Right lung (tissue), 10 donors: ENCODE data around the gene MRPS30. TPM values are rescaled to one million over a fixed set of nuclear protein-coding genes. Genes with fewer than 3 reads are reported as not detected.
"Not testable (repeated sequence)": the region's sequence is repeated elsewhere in the genome, so short reads cannot be mapped to it uniquely, and the experiment has no call there.

ENCODE experiments used
- DNase-seq, 2 donors: peaks; one replicate each; pipeline ENCODE4 v3.0.0-alpha.2; 2013
- long read RNA-seq, 8 donors: transcript quantifications; one replicate each; lab custom pipeline, GENCODE V29; 2026
- polyA plus RNA-seq, 5 donors: library from polyadenylated mRNA; unstranded; fragments of 120-200 nt; gene quantifications; one replicate each; pipeline versions ENCODE4 v1.2.1 to v1.2.3, GENCODE V29; 2013; ENCODE audit warnings: inconsistent platforms in 1 of 5, low replicate concordance in 1 of 5; ENCODE audit not compliant: insufficient read length in 5 of 5, insufficient read depth in 1 of 5

The MRPS30 gene
- 10 to 100 TPM; 39.0 to 61.1 (median 55.6) TPM for polyA plus RNA-seq
- long read RNA-seq, donor 1, transcript MRPS30-202 (5 exons, 1,678 nt), result major isoform, 20 of 27 reads
- long read RNA-seq, donor 1, partial matches to known transcripts, result 7 of 27 reads
- long read RNA-seq, donor 1, other reads (novel, unspliced or antisense), result 0 of 27 reads
- long read RNA-seq, donor 2, transcript MRPS30-202 (5 exons, 1,678 nt), result major isoform, 9 of 9 reads
- long read RNA-seq, donor 2, partial matches to known transcripts, result 0 of 9 reads
- long read RNA-seq, donor 2, other reads (novel, unspliced or antisense), result 0 of 9 reads
- long read RNA-seq, donor 3, transcript MRPS30-202 (5 exons, 1,678 nt), result major isoform, 9 of 9 reads
- long read RNA-seq, donor 3, partial matches to known transcripts, result 0 of 9 reads
- long read RNA-seq, donor 3, other reads (novel, unspliced or antisense), result 0 of 9 reads
- long read RNA-seq, donor 4, transcript MRPS30-202 (5 exons, 1,678 nt), result major isoform, 6 of 6 reads
- long read RNA-seq, donor 4, partial matches to known transcripts, result 0 of 6 reads
- long read RNA-seq, donor 4, other reads (novel, unspliced or antisense), result 0 of 6 reads
- long read RNA-seq, donor 5, transcript MRPS30-202 (5 exons, 1,678 nt), result major isoform, 17 of 17 reads
- long read RNA-seq, donor 5, partial matches to known transcripts, result 0 of 17 reads
- long read RNA-seq, donor 5, other reads (novel, unspliced or antisense), result 0 of 17 reads
- long read RNA-seq, donor 6, transcript MRPS30-202 (5 exons, 1,678 nt), result major isoform, 15 of 15 reads
- long read RNA-seq, donor 6, partial matches to known transcripts, result 0 of 15 reads
- long read RNA-seq, donor 6, other reads (novel, unspliced or antisense), result 0 of 15 reads
- long read RNA-seq, donor 7, transcript MRPS30-202 (5 exons, 1,678 nt), result major isoform, 16 of 16 reads
- long read RNA-seq, donor 7, partial matches to known transcripts, result 0 of 16 reads
- long read RNA-seq, donor 7, other reads (novel, unspliced or antisense), result 0 of 16 reads
- long read RNA-seq, donor 8, partial matches to known transcripts, result 0 of 2 reads
- long read RNA-seq, donor 8, other reads (novel, unspliced or antisense), result 0 of 2 reads

DNA sequence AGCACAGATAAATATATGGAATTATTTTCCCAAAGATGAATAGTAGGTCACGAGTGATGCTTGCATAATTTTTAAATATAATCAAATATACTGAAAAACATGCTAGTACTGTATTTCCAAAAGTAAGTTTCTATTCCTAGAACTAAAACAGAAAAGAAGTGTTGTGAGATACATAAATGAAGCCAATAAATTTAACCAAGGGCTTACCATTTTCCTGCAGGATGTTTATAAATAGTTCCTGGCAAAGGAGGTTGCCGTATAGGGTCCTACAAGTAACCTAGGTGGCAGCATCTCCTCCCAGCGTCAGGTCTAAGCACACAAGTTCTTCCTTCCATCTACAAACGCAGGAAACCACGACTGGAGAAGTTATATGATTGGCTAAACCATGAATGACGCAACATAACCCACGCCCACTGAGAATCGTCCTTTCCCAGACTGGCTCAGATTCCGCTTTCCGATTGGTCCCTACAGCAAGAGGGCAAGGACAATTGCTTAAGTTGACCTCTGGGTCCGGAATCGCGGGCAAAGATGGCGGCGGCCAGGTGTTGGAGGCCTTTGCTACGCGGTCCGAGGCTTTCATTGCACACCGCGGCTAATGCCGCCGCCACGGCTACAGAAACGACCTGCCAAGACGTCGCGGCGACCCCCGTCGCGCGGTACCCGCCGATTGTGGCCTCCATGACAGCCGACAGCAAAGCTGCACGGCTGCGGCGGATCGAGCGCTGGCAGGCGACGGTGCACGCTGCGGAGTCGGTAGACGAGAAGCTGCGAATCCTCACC lies at the start of gene MRPS30:
Gene MRPS30 (plus strand): TSS at position 513 of the 780 bp plus-strand sequence. CDS start 16 bp downstream, at position 529.
- DNase-seq, result peak; percentile 95 to 98

DNA sequence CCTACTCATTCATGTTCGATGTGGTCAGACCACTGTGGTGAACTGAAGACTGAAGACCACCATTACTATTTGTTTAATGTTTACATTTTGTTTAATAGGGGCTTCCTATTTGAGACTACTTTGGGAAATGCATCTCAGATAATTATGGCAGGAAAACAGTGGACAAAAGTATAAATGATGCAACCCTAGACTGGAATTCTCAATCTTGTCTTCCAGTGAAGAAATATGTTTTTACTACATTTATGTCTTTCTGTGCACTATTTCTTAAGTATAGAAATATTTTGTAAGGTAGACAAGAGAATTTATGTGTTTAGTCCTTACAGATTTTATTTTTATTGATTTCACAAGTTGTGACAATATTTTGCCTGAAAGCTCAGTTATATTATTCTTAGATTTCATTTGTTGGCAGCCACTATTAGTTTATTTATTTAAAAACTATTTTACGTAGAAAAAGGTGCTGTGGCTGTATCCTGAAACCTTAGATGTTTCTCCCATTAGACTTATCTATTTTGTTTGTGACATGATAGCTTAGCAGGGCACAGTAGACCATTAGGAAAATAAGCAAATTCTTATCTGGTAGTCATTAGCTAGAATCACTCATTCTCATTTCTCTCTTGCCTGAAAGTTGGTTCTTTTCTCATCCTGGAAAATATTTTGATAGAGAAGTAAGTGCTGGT lies 39.4 kb upstream of the MRPS30 start:
- DNase-seq, result no peak

DNA sequence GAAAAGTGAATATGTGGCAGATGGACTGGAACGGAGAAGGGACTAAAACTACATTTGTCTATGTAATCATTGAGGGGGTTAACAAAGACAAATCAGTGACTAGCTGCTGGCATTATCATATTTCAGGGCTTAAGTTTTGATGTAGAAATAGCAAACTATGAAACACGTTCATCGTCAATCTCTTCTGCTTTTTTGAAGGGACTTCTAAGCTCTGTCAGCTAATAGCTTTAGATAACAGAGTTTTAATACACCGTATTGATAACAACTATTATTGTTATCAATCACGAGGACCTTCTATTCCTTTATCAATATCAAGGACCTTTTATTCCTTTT lies 38.9 kb upstream of the MRPS30 start:
- DNase-seq, result no peak

DNA sequence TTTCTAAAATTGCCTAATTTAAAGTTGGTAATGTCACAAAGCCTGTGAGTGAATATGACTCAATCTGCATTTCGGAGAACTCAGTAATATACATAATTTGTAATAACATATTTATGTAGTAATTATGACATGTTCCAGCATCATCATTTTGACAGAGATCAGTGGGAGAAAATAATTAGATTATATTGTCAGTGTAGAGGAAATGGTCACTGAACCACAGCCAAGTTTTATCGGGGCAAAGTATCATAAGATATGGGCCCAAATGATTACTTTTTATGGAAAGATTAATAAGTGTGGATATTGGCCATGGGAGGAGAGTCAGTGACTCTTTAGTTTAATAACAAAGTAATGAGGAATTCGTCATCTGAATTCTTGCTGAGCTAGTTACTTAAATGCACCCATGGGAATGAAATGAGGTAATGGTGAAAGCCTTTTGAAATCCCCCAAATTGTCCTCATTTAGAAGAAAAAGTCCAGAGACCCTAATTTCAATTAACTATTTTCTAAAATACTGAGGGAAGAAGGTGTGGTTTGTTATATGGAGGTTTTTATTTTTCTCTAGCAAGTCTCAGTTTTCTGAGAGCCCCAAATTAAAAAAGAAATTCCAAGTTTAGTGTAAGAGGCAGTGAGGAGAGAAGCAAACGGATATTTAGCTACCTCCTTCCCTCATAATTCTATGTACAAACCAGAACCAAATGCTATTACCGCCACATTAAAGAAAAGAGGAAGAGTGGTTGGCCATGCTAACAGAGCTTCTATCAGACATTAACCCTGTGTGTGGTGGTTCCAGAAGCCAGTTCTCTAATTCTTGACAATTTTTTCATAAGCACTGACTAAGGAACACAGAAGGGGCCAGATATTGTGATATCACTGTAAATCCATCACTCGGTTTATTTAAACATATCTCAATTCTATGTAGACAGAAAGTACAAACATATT lies 37.7 kb upstream of the MRPS30 start:
- peak in 1 of 2 donors; percentile 7 for DNase-seq

DNA sequence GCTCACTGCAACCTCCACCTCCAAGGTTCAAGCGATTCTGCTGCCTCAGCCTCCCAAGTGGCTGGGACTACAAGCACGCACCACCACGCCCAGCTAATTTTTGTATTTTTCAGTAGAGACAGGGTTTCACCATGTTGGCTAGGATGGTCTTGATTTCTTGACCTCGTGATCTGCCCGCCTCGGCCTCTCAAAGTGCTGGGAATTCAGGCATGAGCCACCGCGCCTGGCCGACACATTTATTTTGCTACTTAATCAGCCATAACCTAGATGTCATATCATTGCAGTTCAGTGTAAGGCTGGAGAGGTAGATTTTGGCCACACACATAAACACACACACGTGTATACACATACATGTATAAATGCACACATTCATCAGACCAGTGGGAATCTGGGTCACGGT lies 36.4 kb upstream of the MRPS30 start:
- DNase-seq, result not testable (repeated sequence)

DNA sequence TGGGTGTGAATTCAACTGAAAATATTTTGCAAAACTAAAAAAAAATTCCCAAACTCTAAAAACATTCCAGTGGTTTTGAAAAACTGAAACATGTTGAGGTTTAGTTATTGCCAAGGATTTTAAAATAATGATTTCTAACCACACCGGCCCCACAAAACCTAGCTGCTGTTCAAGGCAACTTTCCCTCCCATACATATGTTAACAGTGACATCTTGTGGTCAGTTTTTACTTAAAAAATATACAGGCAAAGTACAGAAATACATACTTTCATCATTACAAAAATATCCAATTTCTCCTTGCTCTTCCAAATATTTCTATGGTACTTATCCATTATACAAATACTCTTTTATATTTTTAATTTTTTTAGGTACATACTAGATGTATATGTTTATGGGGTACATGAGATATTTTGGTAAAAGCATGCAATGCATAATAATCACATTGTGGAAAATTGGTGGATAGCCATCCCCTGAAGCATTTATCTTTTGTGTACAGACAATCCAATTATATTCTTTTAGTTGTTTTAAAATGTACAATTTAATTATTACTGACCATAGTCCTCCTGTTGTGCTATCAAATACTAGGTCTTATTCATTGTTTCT lies 34.4 kb upstream of the MRPS30 start:
- DNase-seq, result peak; percentile 31 to 58

DNA sequence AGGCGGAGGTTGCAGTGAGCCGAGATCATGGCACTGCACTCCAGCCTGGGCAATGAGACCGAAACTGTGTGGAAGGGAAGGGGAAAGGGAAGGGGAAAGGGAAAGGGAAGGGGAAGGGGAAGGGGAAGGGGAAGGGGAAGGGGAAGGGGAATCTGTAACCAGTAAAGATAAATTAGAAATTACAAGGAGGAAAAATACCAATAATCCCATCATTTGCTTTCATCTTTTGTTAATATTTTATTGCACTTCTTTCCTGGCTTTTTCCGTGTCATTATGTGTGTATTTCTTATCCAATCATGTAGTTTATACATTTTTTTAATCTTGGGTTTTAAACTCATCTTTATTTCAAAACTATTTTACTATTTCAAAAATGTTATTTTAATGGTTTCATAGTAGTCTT lies 29.6 kb upstream of the MRPS30 start:
- no peak for DNase-seq

DNA sequence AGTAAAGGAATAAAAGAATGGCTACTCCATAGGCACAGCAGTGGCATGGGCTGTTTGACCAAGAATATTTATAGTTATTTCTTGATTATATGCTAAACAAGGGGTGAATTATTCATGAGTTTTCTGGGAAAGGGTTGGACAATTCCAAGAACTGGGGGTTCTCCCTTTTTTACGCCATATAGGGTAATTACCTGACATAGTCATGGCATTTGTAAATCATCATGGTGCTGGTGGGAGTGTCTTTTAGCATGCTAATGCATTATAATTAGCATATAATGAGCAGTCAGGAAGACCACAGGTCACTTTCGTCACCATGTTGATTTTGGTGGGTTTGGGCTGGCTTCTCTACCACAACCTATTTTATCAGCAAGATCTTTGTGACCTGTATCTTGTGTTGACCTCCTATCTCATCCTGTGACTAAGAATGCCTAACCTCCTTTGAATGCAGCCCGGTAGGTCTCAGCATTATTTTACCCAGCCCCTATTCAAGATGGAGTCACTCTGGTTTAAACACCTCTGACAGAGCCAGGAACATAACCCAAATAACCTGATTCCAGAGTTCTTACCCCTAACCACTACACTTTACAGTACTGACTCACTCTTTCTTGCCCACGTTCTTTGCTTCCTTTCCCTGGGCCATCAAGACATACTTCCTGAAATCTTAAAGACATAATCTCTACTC lies 25.0 kb upstream of the MRPS30 start:
- DNase-seq, result no peak

DNA sequence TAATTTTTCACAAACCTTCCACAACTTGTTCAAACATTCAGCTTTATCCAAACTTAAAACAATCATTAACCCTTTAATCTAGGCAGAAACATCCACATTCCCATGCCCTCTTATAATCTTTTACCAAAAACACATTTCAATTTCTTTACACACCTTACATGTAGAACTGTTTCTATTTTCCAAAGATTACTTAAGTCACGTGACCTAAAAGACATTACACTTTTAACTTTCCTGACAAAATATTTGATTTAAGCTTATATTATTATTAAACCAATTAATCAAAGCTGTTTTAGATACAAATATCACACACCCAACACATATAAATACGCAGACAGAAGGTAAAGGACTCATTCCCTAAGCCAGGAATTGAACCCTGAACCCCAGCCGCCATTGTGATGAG lies 21.0 kb upstream of the MRPS30 start:
- no peak for DNase-seq

DNA sequence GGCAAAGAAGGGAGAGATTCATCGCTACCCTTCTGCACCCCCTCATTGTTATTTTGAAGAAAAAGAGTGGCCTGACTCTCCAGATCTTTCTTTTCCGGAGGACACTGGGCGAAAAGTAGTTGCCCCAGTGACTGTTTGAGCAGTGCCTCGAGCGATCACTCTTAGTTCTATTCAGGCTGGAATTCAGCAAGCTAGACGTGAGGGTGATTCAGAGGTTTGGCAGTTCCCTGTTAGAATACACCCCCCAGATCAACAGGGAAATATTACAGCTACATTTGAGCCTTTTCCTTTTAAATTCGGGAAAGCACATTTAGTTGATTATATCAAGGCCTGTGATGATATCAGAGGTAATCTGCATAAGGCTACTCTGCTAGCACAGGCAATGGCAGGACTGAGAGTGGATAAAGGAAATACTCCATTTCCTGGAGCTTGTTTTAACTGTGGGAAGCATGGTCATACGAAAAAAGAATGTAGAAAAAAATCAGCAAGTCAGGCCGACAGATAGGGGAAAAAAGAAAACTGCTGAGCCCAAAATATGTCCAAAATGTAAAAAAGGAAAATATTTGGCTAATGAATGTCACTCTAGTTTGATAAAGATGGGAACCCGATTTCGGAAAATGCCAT lies 19.3 kb upstream of the MRPS30 start:
- not testable (repeated sequence) for DNase-seq

DNA sequence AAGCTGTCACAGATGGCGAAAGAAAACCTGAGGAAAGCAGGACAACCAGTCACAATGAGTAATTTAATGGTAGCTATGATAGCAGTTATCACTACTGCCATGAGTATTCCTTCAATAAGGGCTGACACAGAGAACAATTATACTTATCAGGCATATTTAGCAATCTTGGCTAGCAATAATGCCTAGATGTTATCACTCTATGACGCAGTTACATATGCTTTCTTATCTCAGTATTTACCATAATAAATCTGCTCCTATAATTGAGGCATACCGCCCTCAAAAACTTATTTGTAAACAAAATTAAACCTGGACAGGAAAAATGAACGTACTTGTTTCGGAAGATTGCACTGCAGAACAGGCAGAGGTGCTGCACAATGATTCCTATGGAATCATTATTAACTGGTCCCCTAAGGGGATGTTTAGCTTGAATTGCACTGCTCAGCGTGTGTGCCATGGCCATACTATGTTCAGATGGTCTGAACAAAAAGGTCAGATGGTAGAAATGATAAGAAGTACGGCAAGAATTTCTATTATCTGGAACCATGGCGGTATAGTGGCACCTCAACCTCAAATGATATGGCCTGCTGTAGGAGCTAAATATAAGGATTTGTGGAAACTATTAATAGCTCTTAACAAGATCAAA lies 16.6 kb upstream of the MRPS30 start:
- DNase-seq, result not testable (repeated sequence)

DNA sequence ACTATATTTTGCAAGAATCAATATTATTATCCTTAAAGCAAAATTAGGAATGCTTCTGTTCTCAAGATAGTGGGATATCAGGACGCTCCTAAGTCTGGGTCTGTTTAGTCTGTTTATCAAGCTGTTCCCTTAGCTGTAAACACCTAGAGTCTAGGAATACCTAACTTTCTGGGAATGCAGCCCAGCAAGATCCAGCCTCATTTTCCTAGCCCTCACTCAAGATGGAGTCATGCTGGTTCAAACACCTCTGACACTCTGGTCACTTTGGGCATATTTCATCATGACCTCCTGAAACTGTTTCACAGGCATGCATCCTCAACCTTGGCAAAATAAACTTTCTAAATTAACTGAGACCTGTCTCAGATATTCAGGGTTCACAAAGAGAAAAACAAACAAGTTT lies 14.4 kb upstream of the MRPS30 start:
- no peak for DNase-seq

DNA sequence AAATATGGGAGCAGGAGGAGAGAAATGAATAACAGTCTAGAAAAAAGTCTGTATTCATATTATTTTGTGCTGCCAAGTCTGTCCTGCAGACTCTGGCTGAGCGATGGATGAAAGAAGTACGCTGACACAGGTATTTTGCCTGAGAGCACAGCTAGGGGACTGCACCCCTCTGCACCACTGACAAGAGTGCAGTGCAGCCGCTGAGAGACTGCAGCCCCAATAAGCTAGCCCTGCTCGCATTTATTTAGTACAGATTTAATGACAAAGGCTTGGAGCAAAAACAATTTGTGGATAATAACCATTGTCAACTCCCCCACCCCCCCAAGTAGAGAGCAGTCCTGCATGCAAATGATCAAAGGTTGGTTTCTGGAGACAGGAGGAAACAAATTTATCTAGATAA lies 13.3 kb upstream of the MRPS30 start:
- no peak for DNase-seq

DNA sequence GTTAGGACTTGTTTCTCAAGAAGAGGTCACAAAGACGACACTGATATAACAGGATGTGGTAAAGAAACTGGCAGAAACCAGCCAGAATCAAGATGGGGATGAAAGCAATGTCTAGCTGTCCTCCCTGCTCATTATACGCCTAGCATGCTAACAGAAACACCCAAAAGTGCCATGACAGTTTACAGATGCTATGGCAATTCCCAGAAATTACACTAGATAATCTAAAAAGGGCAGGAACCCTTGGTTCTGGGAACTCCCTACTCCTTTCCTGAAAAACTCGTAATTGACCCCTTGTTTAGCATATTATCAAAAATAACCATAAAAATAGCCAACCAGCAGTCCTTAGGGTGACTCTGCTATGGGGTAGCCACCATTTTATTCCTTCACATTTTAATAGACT lies 10.9 kb upstream of the MRPS30 start:
- no peak for DNase-seq

DNA sequence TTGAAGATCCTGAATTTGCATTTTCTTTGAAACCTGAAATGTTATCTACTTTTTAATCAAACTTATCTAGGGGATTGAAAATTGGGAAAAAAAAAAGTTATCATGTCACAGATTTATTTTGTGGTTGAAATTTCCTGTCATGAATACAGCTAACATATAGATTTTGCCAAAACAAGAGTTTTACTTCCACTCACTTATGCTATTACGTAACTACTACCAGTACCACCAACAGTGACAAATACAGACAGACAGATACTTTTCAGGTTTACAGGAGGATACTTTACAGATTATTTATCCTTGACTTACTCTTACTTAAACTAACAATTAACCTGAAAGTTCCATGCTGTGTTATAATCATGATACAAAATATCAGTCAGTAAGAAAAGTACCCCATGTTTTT lies 6.8 kb upstream of the MRPS30 start:
- DNase-seq, result no peak

DNA sequence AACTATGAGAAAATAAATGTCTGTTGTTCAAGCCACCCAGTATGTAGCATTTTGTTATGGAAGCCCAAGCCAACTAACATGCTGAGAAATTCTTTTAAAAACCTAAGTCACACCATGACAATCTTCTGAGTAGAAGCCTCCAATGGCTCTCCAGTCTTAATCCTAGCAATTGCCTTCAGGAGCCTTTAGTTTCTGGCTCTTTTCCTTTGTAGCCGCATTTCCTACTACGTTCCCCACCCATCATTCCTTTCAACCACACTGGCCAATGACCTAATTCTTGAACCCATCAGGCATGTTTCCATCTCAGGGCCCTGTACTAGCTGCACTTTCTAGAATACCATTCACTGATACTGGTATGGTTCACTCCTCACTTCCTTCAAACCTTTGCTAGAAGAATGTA lies 2.1 kb upstream of the MRPS30 start:
- DNase-seq, result no peak

DNA sequence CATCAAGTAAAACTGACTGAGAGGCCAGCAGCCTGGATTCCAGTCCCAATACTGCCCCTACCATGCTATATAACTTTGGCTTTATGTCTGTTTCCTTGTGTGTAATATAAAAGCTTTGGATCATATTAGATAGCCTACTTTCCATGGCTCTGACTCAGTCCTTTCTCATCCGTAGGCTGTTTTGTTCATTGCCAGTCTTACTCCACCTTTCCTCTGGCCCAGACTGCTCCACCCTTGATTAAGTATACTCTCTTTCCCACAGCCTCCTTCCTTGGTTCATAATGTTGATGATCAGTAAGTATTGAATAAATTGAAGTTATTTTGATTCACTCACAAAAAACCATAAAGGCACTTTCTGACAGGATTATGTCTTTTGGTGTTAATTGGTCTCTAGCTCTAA lies 1.5 kb upstream of the MRPS30 start:
- DNase-seq, result no peak
